Neural progenitor cell (in vitro differentiated cells): ENCODE results near the gene NEK6. TPM values are rescaled to one million over a fixed set of nuclear protein-coding genes. Genes with fewer than 3 reads are reported as not detected.
A peak's percentile ranks its signal among the peaks of the same experiment; 100 is the strongest.

Experiments
- DNase-seq: peaks from one replicate; pipeline ENCODE4 v3.0.0-alpha.2; 2016; ENCODE audit warnings: low spot score
- H2AFZ ChIP-seq: fragments of 200-600 bp; sonication (generic); replicated peaks from 2 replicates; pipeline ENCODE4 v1.6.1; 2016; ENCODE audit warnings: antibody characterized with exemption
- H3F3A ChIP-seq: fragments of 200-600 bp; sonication (generic); 2 replicates; pipeline ENCODE4 v1.6.1; 2016; ENCODE audit warnings: antibody characterized with exemption, low read depth
- H3K27ac ChIP-seq: fragments of 200-600 bp; sonication (generic); 2 replicates; pipeline ENCODE4 v1.5.1; 2016; ENCODE audit warnings: mild to moderate bottlenecking
- H3K27me3 ChIP-seq: fragments of 200-600 bp; sonication (generic); 2 replicates; pipeline ENCODE4 v1.6.1; 2016; ENCODE audit warnings: mild to moderate bottlenecking, moderate library complexity
- H3K36me3 ChIP-seq: fragments of 200-600 bp; sonication (generic); 2 replicates; pipeline ENCODE4 v1.5.1; 2016
- H3K4me1 ChIP-seq: fragments of 200-600 bp; sonication (generic); 2 replicates; pipeline ENCODE4 v1.6.1; 2016; ENCODE audit warnings: mixed run types
- H3K4me2 ChIP-seq: fragments of 200-600 bp; sonication (generic); 2 replicates; pipeline ENCODE4 v1.6.1; 2016
- H3K4me3 ChIP-seq: fragments of 200-600 bp; sonication (generic); 2 replicates; pipeline ENCODE4 v1.5.1; 2016
- H3K79me2 ChIP-seq: fragments of 200-600 bp; sonication (generic); 2 replicates; pipeline ENCODE4 v1.6.1; 2016; ENCODE audit warnings: low read depth
- H3K9ac ChIP-seq: fragments of 200-600 bp; sonication (generic); 2 replicates; pipeline ENCODE4 v1.6.1; 2016
- H3K9me3 ChIP-seq: fragments of 200-600 bp; sonication (generic); 2 replicates; pipeline ENCODE4 v1.5.1; 2016; ENCODE audit warnings: low read depth
- H4K20me1 ChIP-seq: fragments of 200-600 bp; sonication (generic); 2 replicates; pipeline ENCODE4 v1.6.1; 2016; ENCODE audit warnings: low read depth
- H3K27ac Mint-ChIP-seq: 3 replicates; pipeline ENCODE4 v1.8.0; 2021; ENCODE audit warnings: mixed read lengths
- H3K27me3 Mint-ChIP-seq: 2 replicates; pipeline ENCODE4 v1.8.0; 2022; ENCODE audit warnings: low read depth, mild to moderate bottlenecking, inconsistent platforms, moderate library complexity, mixed read lengths; ENCODE audit not compliant: insufficient read depth
- H3K36me3 Mint-ChIP-seq: 3 replicates; pipeline ENCODE4 v1.8.0; 2021; ENCODE audit warnings: mixed read lengths
- H3K4me1 Mint-ChIP-seq: 3 replicates; pipeline ENCODE4 v1.8.0; 2021; ENCODE audit warnings: mixed read lengths
- H3K4me3 Mint-ChIP-seq: 3 replicates; pipeline ENCODE4 v1.8.0; 2021; ENCODE audit warnings: mild to moderate bottlenecking, moderate library complexity, mixed read lengths
- H3K9me3 Mint-ChIP-seq: 3 replicates; pipeline ENCODE4 v1.8.0; 2020; ENCODE audit warnings: mixed read lengths
- EZH2 ChIP-seq: fragments of 200-600 bp; sonication (generic); IDR thresholded peaks from 2 replicates; pipeline ENCODE4 v1.6.1; 2017; ENCODE audit warnings: antibody characterized with exemption, mild to moderate bottlenecking, moderate library complexity
- EZH2phosphoT487 ChIP-seq: fragments of 200-600 bp; sonication (generic); IDR thresholded peaks from 2 replicates; pipeline ENCODE4 v1.6.1; 2017; ENCODE audit warnings: antibody characterized with exemption
- total RNA-seq: library from RNA; depleted of rRNA; stranded (reverse); fragments of >200 nt; gene quantifications from 2 replicates; pipeline ENCODE4 v1.2.3, GENCODE V29; 2015; ENCODE audit warnings: low replicate concordance
- TF ChIP-seq, protein P1 (sequence below): fragments of 200-600 bp; sonication (generic); IDR thresholded peaks from 2 replicates; pipeline ENCODE4 v1.5.1; 2017; ENCODE audit warnings: antibody characterized with exemption, mild to moderate bottlenecking

NEK6 gene
- total RNA-seq, 1 donor from 2014 or later: 18.5 TPM

DNA sequence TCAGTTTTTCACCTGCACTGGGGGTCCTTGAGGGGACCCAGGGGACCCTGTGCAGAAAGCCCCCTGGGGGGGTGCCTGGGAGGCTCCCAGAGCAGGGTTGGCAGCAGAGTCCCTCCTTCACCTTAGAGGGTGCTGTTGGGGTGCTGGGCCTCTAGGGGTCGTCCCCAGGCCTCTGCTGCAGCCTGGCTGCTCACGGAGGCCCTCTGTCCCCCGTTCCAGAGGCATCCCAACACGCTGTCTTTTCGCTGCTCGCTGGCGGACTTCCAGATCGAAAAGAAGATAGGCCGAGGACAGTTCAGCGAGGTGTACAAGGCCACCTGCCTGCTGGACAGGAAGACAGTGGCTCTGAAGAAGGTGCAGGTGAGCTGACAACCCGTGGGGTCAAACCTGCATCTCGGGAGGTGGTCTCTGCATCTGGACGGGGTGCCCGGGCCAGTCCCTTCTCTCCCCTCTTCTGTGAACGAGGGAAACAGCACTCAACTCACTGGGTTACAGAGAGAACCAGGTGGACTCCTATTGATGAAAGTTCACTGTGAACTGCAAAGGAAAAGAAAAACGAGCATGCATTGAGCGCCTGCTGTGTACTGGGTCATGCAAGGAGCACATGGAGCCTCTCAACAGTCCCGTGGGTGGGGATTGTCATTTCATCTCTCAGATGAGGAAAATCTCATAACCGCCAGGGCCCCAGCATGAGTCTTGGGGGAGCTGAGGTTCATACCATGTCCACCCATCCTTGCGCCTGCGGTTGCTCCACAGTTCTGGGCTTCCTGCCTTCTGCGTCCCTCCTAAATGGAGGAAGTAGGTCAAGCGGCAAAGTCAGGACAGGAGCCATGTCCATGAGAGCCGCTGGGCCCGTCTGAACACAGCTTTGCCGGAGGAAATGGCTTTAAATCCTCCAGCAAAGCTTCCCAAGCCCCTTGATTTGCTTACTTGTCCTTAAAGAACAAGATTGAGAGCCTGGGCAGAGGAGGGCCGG, 54.8 kb downstream of the NEK6 start:
- no peak for TF ChIP-seq EZH2phosphoT487
- TF ChIP-seq, protein P1, sequence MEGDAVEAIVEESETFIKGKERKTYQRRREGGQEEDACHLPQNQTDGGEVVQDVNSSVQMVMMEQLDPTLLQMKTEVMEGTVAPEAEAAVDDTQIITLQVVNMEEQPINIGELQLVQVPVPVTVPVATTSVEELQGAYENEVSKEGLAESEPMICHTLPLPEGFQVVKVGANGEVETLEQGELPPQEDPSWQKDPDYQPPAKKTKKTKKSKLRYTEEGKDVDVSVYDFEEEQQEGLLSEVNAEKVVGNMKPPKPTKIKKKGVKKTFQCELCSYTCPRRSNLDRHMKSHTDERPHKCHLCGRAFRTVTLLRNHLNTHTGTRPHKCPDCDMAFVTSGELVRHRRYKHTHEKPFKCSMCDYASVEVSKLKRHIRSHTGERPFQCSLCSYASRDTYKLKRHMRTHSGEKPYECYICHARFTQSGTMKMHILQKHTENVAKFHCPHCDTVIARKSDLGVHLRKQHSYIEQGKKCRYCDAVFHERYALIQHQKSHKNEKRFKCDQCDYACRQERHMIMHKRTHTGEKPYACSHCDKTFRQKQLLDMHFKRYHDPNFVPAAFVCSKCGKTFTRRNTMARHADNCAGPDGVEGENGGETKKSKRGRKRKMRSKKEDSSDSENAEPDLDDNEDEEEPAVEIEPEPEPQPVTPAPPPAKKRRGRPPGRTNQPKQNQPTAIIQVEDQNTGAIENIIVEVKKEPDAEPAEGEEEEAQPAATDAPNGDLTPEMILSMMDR: peak; percentile 50
- no peak for TF ChIP-seq EZH2
- Histone ChIP-seq H4K20me1 (peaks cover 6% of the 10 kb centered on the region), H3K79me2 (no peaks in the 10 kb centered on the region), H2AFZ (no peak overlapping the region), H3K9me3 (no peaks in the 10 kb centered on the region), H3K4me2 (no peak overlapping the region), H3K27ac (no peak overlapping the region), H3K9ac (no peak overlapping the region), H3K27me3 (no peaks in the 10 kb centered on the region), H3F3A (no peaks in the 10 kb centered on the region), H3K4me3 (no peak overlapping the region), H3K36me3 (no peaks in the 10 kb centered on the region), H3K4me1 (no peaks in the 10 kb centered on the region)
- H3K27me3 Mint-ChIP-seq: no peaks in the 10 kb centered on the region
- H3K4me1 Mint-ChIP-seq: peaks cover 3% of the 10 kb centered on the region
- DNase-seq: peak; percentile 45
- H3K36me3 Mint-ChIP-seq: peaks cover 3% of the 10 kb centered on the region
- H3K9me3 Mint-ChIP-seq: no peaks in the 10 kb centered on the region
- H3K4me3 Mint-ChIP-seq: no peak overlapping the region
- no peak overlapping the region for H3K27ac Mint-ChIP-seq

DNA sequence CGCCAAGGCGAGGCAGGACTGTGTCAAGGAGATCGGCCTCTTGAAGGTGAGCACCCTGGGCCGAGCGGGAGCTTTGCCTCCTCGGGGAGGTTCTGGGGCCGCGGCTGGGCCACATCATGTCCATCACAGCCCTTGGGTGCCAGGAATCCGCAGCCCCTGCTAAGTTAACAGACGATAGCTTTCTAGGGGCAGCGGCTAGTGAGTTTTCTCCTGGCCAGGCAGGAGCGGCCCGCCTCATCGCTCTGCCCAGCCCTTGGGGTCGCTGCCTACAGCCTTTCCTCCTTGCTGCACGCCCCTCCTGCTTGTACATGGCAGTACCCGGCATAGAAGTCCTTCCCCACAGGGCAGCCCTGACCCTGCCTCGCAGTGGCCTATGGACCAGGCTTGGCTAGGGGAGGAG, 56.2 kb downstream of the NEK6 start:
- peaks cover 5% of the 10 kb centered on the region for H4K20me1 ChIP-seq
- Mint-ChIP-seq H3K27me3 (no peaks in the 10 kb centered on the region), H3K4me1 (peaks cover 3% of the 10 kb centered on the region), H3K9me3 (no peaks in the 10 kb centered on the region), H3K4me3 (no peak overlapping the region), H3K27ac (no peak overlapping the region), H3K36me3 (peaks cover 4% of the 10 kb centered on the region)
- no peak overlapping the region for H3K4me2 ChIP-seq
- no peaks in the 10 kb centered on the region for H3K9me3 ChIP-seq
- H3K9ac ChIP-seq: no peak overlapping the region
- H3F3A ChIP-seq: no peaks in the 10 kb centered on the region
- DNase-seq: no peak
- H3K4me1 ChIP-seq: no peaks in the 10 kb centered on the region
- no peaks in the 10 kb centered on the region for H3K27me3 ChIP-seq
- H3K36me3 ChIP-seq: no peaks in the 10 kb centered on the region
- H3K27ac ChIP-seq: no peak overlapping the region
- no peak overlapping the region for H2AFZ ChIP-seq
- H3K79me2 ChIP-seq: no peaks in the 10 kb centered on the region
- H3K4me3 ChIP-seq: no peak overlapping the region
- TF ChIP-seq, protein P1: no peak
- no peak for TF ChIP-seq EZH2
- TF ChIP-seq EZH2phosphoT487: no peak

DNA sequence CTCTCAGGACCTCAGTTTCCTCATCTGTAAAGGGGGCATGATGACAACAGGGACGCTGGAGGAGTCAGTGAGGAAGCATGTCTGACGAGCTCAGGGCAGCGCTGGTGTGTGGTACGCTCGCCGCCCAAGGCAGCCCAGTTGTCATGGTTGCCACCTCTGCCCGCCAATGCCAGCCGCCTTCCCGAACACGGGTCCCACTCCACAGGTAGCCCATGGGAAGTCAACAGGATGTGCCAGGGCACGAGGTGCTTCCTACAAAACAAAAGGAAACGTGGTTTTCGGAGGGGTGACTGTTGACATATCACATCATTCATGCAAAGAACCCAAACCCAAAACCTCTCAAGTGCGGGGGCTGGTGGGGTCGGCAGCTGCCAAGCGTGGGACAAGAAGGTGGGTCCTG, 58.1 kb downstream of the NEK6 start:
- Mint-ChIP-seq H3K4me1 (peaks cover 4% of the 10 kb centered on the region), H3K4me3 (no peak overlapping the region), H3K36me3 (peaks cover 6% of the 10 kb centered on the region), H3K27ac (no peak overlapping the region), H3K27me3 (no peaks in the 10 kb centered on the region), H3K9me3 (no peaks in the 10 kb centered on the region)
- H3K4me2 ChIP-seq: no peak overlapping the region
- no peaks in the 10 kb centered on the region for H3K4me1 ChIP-seq
- no peaks in the 10 kb centered on the region for H3F3A ChIP-seq
- H3K36me3 ChIP-seq: no peaks in the 10 kb centered on the region
- H4K20me1 ChIP-seq: peaks cover 5% of the 10 kb centered on the region
- H3K9me3 ChIP-seq: no peaks in the 10 kb centered on the region
- no peaks in the 10 kb centered on the region for H3K79me2 ChIP-seq
- H2AFZ ChIP-seq: no peak overlapping the region
- TF ChIP-seq EZH2phosphoT487 (no peak), EZH2 (no peak)
- TF ChIP-seq, protein P1: no peak
- no peak overlapping the region for H3K9ac ChIP-seq
- H3K27me3 ChIP-seq: no peaks in the 10 kb centered on the region
- H3K27ac ChIP-seq: no peak overlapping the region
- H3K4me3 ChIP-seq: no peak overlapping the region
- no peak for DNase-seq
